ENCODE measurements around the gene SLC51B. TPM values are rescaled to one million over a fixed set of nuclear protein-coding genes. Genes with fewer than 3 reads are reported as not detected.

The SLC51B gene
- total RNA-seq, 2 experiments from 2014 or later: not detected

DNA sequence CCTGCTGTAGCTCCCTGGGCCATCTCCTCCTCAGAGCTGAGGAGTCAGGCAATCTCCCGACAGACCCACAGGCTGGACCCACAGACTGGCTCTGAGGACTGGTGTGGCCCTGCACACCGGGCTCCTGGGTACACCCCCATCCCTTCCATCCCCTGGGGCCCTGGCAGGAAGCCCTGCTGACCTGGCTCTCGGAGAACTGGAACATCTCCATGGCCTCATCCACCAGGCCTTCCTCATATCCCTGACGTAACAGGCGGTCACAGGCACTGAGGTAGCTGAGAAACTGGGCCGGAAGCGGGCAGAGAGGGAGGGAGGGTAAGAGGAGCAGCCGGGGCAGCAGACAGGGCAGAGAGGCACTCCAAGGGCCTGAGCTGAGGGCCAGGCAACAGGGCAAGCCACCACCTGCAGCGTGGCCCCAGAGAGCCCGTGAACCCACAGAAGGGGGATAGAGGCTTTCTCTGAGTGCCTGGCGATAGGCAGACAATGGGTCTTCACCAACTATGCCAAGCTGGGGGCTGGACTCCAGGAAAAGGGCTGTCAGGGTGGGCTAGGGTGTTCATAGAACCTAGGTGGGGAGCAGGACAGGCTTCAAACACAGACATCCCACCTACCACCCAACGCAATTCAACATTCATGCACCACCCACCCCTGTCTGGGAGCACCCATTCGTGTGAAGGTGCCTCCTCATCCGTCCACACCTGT is 49.3 kb downstream of the SLC51B start:
- POLR2A ChIA-PET: no interaction called here
- CTCF ChIA-PET (ENCODE audit: unreplicated experiment): no interaction called here
- no peak overlapping the region for H3K4me2 ChIP-seq (ENCODE audit: low read length)

DNA sequence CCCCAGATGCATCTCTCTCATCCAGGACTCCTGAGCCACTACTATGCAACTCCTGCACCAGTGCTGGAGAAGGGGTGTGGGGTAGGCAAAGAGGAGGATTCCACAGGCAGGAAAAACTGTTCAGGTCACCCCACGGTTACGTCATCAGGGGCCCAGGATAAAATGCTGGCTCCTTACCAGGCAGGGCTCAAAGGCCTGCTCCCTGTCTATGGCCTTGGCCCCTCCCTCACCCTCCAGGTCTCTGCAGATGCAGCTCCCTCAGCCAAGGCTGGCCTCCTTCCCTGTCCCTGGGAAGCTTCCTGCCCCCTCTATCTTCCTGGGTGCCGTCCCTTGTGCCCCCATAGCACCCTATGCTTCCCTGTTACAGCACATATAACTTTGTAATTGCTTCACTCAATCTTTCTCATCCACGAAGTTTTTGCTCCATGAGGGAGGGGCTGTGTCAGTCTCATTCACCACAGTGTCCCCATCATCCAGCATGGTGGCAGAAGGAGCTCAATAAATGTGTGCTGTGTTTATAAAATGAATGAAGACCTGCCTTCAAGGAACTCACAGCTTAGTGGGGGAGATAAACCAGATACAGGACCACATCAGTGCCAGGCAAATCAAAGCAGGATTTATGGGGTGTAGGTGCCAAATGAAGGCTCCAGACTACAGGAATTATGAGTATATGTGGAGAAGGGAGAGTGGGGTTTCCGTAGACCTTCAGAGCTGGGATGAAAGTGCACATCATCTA is 50.0 kb downstream of the SLC51B start:
- POLR2A ChIA-PET: interaction anchor here (0.9 kb wide), 1 partner anchor 16 kb away, joined by 3 read pairs; no protein-coding TSS in a partner anchor
- H3K4me2 ChIP-seq (ENCODE audit: low read length): no peak overlapping the region

More for the DNA sequence above, 49.3 kb downstream of the SLC51B start:
- Histone ChIP-seq H3K4me3 (ENCODE audit: low read depth, low read length, poor library complexity, severe bottlenecking) (no peak overlapping the region), H3K27ac (ENCODE audit: low read depth, low read length, poor library complexity, severe bottlenecking) (no peak overlapping the region), H3K36me3 (ENCODE audit: insufficient read depth, low read length) (peaks cover 24% of the 10 kb centered on the region), H4K20me1 (ENCODE audit: insufficient read depth, low read length) (no peaks in the 10 kb centered on the region), H3K9me3 (ENCODE audit: low read length) (no peaks in the 10 kb centered on the region), H3K79me2 (ENCODE audit: insufficient read depth, low read depth, low read length) (no peaks in the 10 kb centered on the region), H2AFZ (ENCODE audit: low read length) (no peak overlapping the region), H3K9me2 (ENCODE audit: insufficient read depth, low read length) (no peaks in the 10 kb centered on the region), H3K4me1 (ENCODE audit: insufficient read depth, low read length, poor library complexity, severe bottlenecking) (no peaks in the 10 kb centered on the region)
- no peak for DNase-seq (ENCODE audit: low spot score)
- TF ChIP-seq, protein P1, sequence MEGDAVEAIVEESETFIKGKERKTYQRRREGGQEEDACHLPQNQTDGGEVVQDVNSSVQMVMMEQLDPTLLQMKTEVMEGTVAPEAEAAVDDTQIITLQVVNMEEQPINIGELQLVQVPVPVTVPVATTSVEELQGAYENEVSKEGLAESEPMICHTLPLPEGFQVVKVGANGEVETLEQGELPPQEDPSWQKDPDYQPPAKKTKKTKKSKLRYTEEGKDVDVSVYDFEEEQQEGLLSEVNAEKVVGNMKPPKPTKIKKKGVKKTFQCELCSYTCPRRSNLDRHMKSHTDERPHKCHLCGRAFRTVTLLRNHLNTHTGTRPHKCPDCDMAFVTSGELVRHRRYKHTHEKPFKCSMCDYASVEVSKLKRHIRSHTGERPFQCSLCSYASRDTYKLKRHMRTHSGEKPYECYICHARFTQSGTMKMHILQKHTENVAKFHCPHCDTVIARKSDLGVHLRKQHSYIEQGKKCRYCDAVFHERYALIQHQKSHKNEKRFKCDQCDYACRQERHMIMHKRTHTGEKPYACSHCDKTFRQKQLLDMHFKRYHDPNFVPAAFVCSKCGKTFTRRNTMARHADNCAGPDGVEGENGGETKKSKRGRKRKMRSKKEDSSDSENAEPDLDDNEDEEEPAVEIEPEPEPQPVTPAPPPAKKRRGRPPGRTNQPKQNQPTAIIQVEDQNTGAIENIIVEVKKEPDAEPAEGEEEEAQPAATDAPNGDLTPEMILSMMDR (conservative IDR thresholded peaks at IDR 0.05; ENCODE audit: low read length): no peak
- TF ChIP-seq EZH2phosphoT487 (IDR thresholded peaks at IDR 0.05; ENCODE audit: borderline replicate concordance, low read depth, low read length): no peak
- intact Hi-C loops (cut with micrococcal nuclease; ENCODE audit: unreplicated experiment): no loop called here
- BruUV-seq (replicated peaks): no TSS peak

More for the DNA sequence above, 50.0 kb downstream of the SLC51B start:
- Histone ChIP-seq H3K27ac (ENCODE audit: low read depth, low read length, poor library complexity, severe bottlenecking) (no peak overlapping the region), H3K79me2 (ENCODE audit: insufficient read depth, low read depth, low read length) (no peaks in the 10 kb centered on the region), H4K20me1 (ENCODE audit: insufficient read depth, low read length) (no peaks in the 10 kb centered on the region), H3K4me1 (ENCODE audit: insufficient read depth, low read length, poor library complexity, severe bottlenecking) (no peaks in the 10 kb centered on the region), H3K36me3 (ENCODE audit: insufficient read depth, low read length) (peaks cover 28% of the 10 kb centered on the region), H3K9me3 (ENCODE audit: low read length) (no peaks in the 10 kb centered on the region), H3K4me3 (ENCODE audit: low read depth, low read length, poor library complexity, severe bottlenecking) (no peak overlapping the region), H3K9me2 (ENCODE audit: insufficient read depth, low read length) (no peaks in the 10 kb centered on the region), H2AFZ (ENCODE audit: low read length) (no peak overlapping the region)
- CTCF ChIA-PET (ENCODE audit: unreplicated experiment): no interaction called here
- no peak for DNase-seq (ENCODE audit: low spot score)
- TF ChIP-seq, protein P1 (conservative IDR thresholded peaks at IDR 0.05; ENCODE audit: low read length): no peak
- no peak for TF ChIP-seq EZH2phosphoT487 (IDR thresholded peaks at IDR 0.05; ENCODE audit: borderline replicate concordance, low read depth, low read length)
- BruUV-seq (replicated peaks): no TSS peak
- intact Hi-C loops (cut with micrococcal nuclease; ENCODE audit: unreplicated experiment): no loop called here

Measured in OCI-LY7 (cell line).